ENCODE results near the gene ARRDC2. TPM values are rescaled to one million over a fixed set of nuclear protein-coding genes. Genes with fewer than 3 reads are reported as not detected.

Gene ARRDC2
- 68.4 TPM for total RNA-seq
- 20.8 TPM for polyA plus RNA-seq (ENCODE audit: insufficient read depth, low read depth, low replicate concordance)
- long read RNA-seq, donor 1 = 0 reads
- long read RNA-seq, donor 2 = 0 reads
- long read RNA-seq, donor 3, partial matches to known transcripts = 0 of 3 reads
- long read RNA-seq, donor 3, other reads (novel, unspliced or antisense) = 0 of 3 reads
- long read RNA-seq, donor 4 = 0 reads
- long read RNA-seq, donor 5 = 0 reads
- long read RNA-seq, donor 6 = 0 reads
- long read RNA-seq, donor 7, transcript ARRDC2-202 (8 exons, 2,528 nt) = major isoform, 34 of 98 reads
- long read RNA-seq, donor 7, transcript ARRDC2-203 (2 exons, 3,748 nt) = minor isoform, 8 of 98 reads
- long read RNA-seq, donor 7, transcript ARRDC2-201 (8 exons, 2,503 nt) = minor isoform, 19 of 98 reads
- long read RNA-seq, donor 7, partial matches to known transcripts = 27 of 98 reads
- long read RNA-seq, donor 7, other reads (novel, unspliced or antisense) = 10 of 98 reads
- long read RNA-seq, donor 8 = 0 reads
- long read RNA-seq, donor 9 = 0 reads
- long read RNA-seq, donor 10, partial matches to known transcripts = 0 of 2 reads
- long read RNA-seq, donor 10, other reads (novel, unspliced or antisense) = 0 of 2 reads

- H3K36me3 ChIP-seq (ENCODE audit: control insufficient read depth in 2 of 3, insufficient read depth in 3 of 3, low read length in 3 of 3) = peaks cover 0 to 4% (median 0%) of the 10 kb centered on the region in 3 donors
- H3K27me3 ChIP-seq (ENCODE audit: control insufficient read depth, insufficient read depth, low read length) = no peaks in the 10 kb centered on the region
- no peaks in the 10 kb centered on the region for H3K9me3 ChIP-seq (ENCODE audit: control insufficient read depth in 2 of 3, insufficient read depth in 1 of 3, low read length in 3 of 3)
- H3K4me1 ChIP-seq (ENCODE audit: control insufficient read depth in 2 of 3, insufficient read depth in 2 of 3, low read depth in 1 of 3, low read length in 3 of 3) = peaks cover 0 to 16% (median 5%) of the 10 kb centered on the region in 3 donors
- H3K27ac ChIP-seq (ENCODE audit: low read depth in 2 of 2, low read length in 2 of 2) = peak within 1 kb of the TSS; percentile 83 to 85
- H3K9ac ChIP-seq (ENCODE audit: low read length in 3 of 3) = peak within 1 kb of the TSS in 2 of 3 donors; percentile 76 to 80
- peak within 1 kb of the TSS; percentile 42 to 78 (median 69) for H3K4me3 ChIP-seq (ENCODE audit: low read length in 3 of 3)
- TF ChIP-seq CTCF (IDR thresholded peaks at IDR 0.05; ENCODE audit: borderline replicate concordance, extremely low read depth, insufficient read depth) = no peak
- DNase-seq = peak; percentile 95 to 98 (median 97)
- intact Hi-C loops (cut with DNase I) = loop anchor here (5.0 kb wide), 1 partner anchor 49 kb away; no protein-coding TSS in a partner anchor
- no peak for FAIRE-seq
Observed at GRCh38 chr19:18007917-18008673, at the start of gene ARRDC2. ARRDC2 (plus strand) TSS chr19:18008170; CDS start chr19:18008311, 141 bp downstream.

DNA sequence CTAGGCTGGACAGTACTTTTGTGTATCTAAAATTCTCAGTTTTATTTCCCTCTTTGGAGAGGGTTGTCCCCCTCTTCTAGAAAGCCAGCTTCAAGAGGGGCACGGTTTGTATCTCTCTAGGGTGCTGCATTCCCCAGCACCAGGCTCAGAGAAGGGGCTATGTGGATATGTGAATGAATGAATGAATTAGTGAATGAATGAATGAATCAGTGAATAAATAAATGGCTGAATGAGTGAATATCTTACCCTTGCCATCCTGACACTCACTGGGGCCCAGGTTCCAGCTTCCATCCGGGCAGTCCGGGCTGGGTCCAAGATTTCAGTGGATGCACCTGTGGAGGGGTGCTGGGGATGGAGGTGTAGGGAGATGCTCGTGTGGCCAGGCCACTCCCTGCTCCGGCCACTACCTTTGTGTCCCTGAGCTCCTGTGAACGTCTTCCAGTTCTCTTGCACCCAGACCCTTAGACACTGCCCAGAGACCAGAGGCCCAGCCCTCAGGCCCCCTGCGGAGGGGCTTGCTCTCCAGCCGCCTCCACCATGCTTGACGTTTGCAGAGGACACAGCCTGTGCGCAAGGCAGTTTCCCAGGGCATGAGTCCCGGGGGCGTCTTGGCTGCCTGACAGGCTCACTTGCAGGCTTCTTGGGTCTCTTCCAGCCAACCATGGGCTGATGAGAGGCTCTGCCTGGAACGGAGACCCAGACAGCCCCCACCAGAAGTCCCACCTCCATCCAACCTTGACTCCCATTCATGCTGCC is 43.9 kb upstream of the ARRDC2 start:
- Histone ChIP-seq H3K9ac (ENCODE audit: low read length in 3 of 3) (no peak overlapping the region), H3K9me3 (ENCODE audit: control insufficient read depth in 2 of 3, insufficient read depth in 1 of 3, low read length in 3 of 3) (no peaks in the 10 kb centered on the region), H3K27me3 (ENCODE audit: control insufficient read depth, insufficient read depth, low read length) (no peaks in the 10 kb centered on the region), H3K4me1 (ENCODE audit: control insufficient read depth in 2 of 3, insufficient read depth in 2 of 3, low read depth in 1 of 3, low read length in 3 of 3) (peaks cover 0 to 4% (median 0%) of the 10 kb centered on the region in 3 donors), H3K4me3 (ENCODE audit: low read length in 3 of 3) (no peak overlapping the region), H3K27ac (ENCODE audit: low read depth in 2 of 2, low read length in 2 of 2) (no peak overlapping the region), H3K36me3 (ENCODE audit: control insufficient read depth in 2 of 3, insufficient read depth in 3 of 3, low read length in 3 of 3) (no peaks in the 10 kb centered on the region)
- intact Hi-C loops (cut with DNase I) = no loop called here
- FAIRE-seq = no peak
- no peak for TF ChIP-seq CTCF (IDR thresholded peaks at IDR 0.05; ENCODE audit: borderline replicate concordance, extremely low read depth, insufficient read depth)
- DNase-seq = no peak

GRCh38 chr19:17965370-17966128 is 42.4 kb upstream of the ARRDC2 start:
- TF ChIP-seq CTCF (IDR thresholded peaks at IDR 0.05; ENCODE audit: borderline replicate concordance, extremely low read depth, insufficient read depth) = no peak
- no peaks in the 10 kb centered on the region for H3K36me3 ChIP-seq (ENCODE audit: control insufficient read depth in 2 of 3, insufficient read depth in 3 of 3, low read length in 3 of 3)
- no peaks in the 10 kb centered on the region for H3K27me3 ChIP-seq (ENCODE audit: control insufficient read depth, insufficient read depth, low read length)
- H3K27ac ChIP-seq (ENCODE audit: low read depth in 2 of 2, low read length in 2 of 2) = no peak overlapping the region
- no peaks in the 10 kb centered on the region for H3K9me3 ChIP-seq (ENCODE audit: control insufficient read depth in 2 of 3, insufficient read depth in 1 of 3, low read length in 3 of 3)
- H3K4me1 ChIP-seq (ENCODE audit: control insufficient read depth in 2 of 3, insufficient read depth in 2 of 3, low read depth in 1 of 3, low read length in 3 of 3) = peaks cover 0 to 4% (median 0%) of the 10 kb centered on the region in 3 donors
- H3K4me3 ChIP-seq (ENCODE audit: low read length in 3 of 3) = no peak overlapping the region
- DNase-seq (no peak), FAIRE-seq (no peak)
- intact Hi-C loops (cut with DNase I) = no loop called here
- no peak overlapping the region for H3K9ac ChIP-seq (ENCODE audit: low read length in 3 of 3)

All from kidney (tissue), 22 donors.